NCI-H2227 (cell line): ENCODE results near the gene U2AF2.

ENCODE experiments used
- DNase-seq: peaks from one replicate; lab custom pipeline; 2025; ENCODE audit not compliant: unreplicated experiment; lab: John Stamatoyannopoulos, UW

Gene U2AF2

GRCh38 chr19:55654323-55654867 is 440 bp upstream of the U2AF2 start:
- peak; percentile 100 for DNase-seq

- no peak for DNase-seq
Measured at GRCh38 chr19:55655648-55656040, 809 bp downstream of the U2AF2 start.

GRCh38 chr19:55656552-55656951 is 1.7 kb downstream of the U2AF2 start:
- DNase-seq = no peak

GRCh38 chr19:55656988-55657747 is 2.3 kb downstream of the U2AF2 start:
- no peak for DNase-seq

- DNase-seq = no peak
Measured at GRCh38 chr19:55658846-55659459, 4.1 kb downstream of the U2AF2 start.

- DNase-seq = no peak
Measured at GRCh38 chr19:55659822-55660221, 5.0 kb downstream of the U2AF2 start.

- DNase-seq = no peak
Measured at GRCh38 chr19:55660404-55660803, 5.6 kb downstream of the U2AF2 start.

GRCh38 chr19:55660991-55661390 is 6.2 kb downstream of the U2AF2 start:
- no peak for DNase-seq

- no peak for DNase-seq
Measured at GRCh38 chr19:55661826-55662225, 7.0 kb downstream of the U2AF2 start.

- no peak for DNase-seq
Measured at GRCh38 chr19:55663846-55664536, 9.2 kb downstream of the U2AF2 start.

- DNase-seq = no peak
Measured at GRCh38 chr19:55666343-55667005, 11.6 kb downstream of the U2AF2 start.

- DNase-seq = no peak
Measured at GRCh38 chr19:55667006-55667381, 12.2 kb downstream of the U2AF2 start.

- DNase-seq = no peak
Measured at GRCh38 chr19:55667511-55667910, 12.7 kb downstream of the U2AF2 start.

GRCh38 chr19:55667958-55668357 is 13.1 kb downstream of the U2AF2 start:
- no peak for DNase-seq

- DNase-seq = no peak
Measured at GRCh38 chr19:55668603-55669348, 13.9 kb downstream of the U2AF2 start.

GRCh38 chr19:55669418-55670279 is 14.8 kb downstream of the U2AF2 start:
- DNase-seq = no peak

- DNase-seq = peak; percentile 76
Measured at GRCh38 chr19:55670280-55671053, 15.6 kb downstream of the U2AF2 start.

- no peak for DNase-seq
Measured at GRCh38 chr19:55671054-55671378, 16.2 kb downstream of the U2AF2 start.

- no peak for DNase-seq
Measured at GRCh38 chr19:55672418-55672817, 17.6 kb downstream of the U2AF2 start.
